ENCODE results near the gene CHIC1. TPM values are rescaled to one million over a fixed set of nuclear protein-coding genes. Genes with fewer than 3 reads are reported as not detected.
"Not testable (repeated sequence)": the region's sequence is repeated elsewhere in the genome, so short reads cannot be mapped to it uniquely, and the experiment has no call there.

Gene CHIC1
- total RNA-seq: 8.7 TPM
- long read RNA-seq, full-length matches to known transcripts: 2 of 3 reads
- long read RNA-seq, partial matches to known transcripts: 0 of 3 reads
- long read RNA-seq, other reads (novel, unspliced or antisense): 1 of 3 reads

- H3K27me3 ChIP-seq: no peaks in the 10 kb centered on the region
Observed at GRCh38 chrX:73562984-73563737, at the start of gene CHIC1. CHIC1 (plus strand) TSS chrX:73563197; CDS start chrX:73563285, 88 bp downstream.

DNA sequence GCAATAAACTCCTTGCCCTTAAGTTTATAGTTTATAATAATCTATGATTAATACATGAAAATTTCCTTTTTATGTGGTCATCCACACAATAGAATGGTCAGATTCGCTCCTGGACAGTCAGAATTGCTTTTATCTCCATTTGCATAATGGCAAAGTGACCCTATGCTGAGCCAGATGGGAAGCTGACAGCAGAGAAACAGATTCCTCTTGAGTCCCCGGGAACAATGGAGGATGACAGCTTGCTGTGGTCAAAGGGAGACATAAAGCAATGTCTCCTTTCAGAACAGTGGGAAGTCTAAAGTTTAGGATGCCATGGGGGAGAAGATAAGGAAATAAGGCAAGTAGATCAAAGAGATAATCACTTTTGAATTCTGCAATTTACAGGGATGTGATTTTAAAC lies 40.2 kb upstream of the CHIC1 start:
- H3K27me3 ChIP-seq; H3K4me1 ChIP-seq; H3K36me3 ChIP-seq; H3K4me3 ChIP-seq; ATAC-seq; DNase-seq; H3K27ac ChIP-seq; H3K9me3 ChIP-seq; intact Hi-C loops (cut with DNase I): not testable (repeated sequence)

More at GRCh38 chrX:73562984-73563737, at the start of gene CHIC1:
- intact Hi-C loops (cut with DNase I): no loop called here
- Histone ChIP-seq H3K4me1 (no peaks in the 10 kb centered on the region), H3K9me3 (no peaks in the 10 kb centered on the region), H3K36me3 (no peaks in the 10 kb centered on the region), H3K4me3 (peak within 1 kb of the TSS; percentile 63), H3K27ac (peak within 1 kb of the TSS; percentile 74)
- DNase-seq (peak; percentile 80), ATAC-seq (peak; percentile 91)
- no peak for TF ChIP-seq CTCF (IDR thresholded peaks at IDR 0.05)

DNA sequence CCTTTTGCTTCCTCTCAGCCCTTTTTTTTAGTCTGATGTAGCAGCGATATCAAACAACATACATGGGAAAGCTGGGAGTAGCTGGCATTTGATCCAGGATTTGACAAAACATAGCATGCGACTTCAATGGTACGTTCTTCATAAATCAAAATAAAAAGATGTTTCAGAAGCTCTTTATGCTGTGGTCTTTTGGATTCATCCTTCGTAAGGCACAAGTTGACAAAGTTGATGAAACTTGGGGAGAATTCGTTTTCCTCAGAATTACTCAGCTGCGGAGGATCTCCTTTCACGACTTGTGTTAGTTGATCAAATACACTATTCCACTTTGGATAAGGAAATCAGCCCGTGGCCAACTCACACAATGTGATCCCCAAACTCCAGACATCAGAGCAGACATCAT lies 38.1 kb upstream of the CHIC1 start:
- H3K9me3 ChIP-seq: no peaks in the 10 kb centered on the region
- ATAC-seq (no peak), DNase-seq (no peak)
- intact Hi-C loops (cut with DNase I): no loop called here
- H3K36me3 ChIP-seq: no peaks in the 10 kb centered on the region
- no peak for TF ChIP-seq CTCF (IDR thresholded peaks at IDR 0.05)
- H3K4me1 ChIP-seq: no peaks in the 10 kb centered on the region
- no peaks in the 10 kb centered on the region for H3K27me3 ChIP-seq
- no peak overlapping the region for H3K27ac ChIP-seq
- no peak overlapping the region for H3K4me3 ChIP-seq

GRCh38 chrX:73525928-73526690 lies 36.9 kb upstream of the CHIC1 start:
- ATAC-seq (no peak), DNase-seq (no peak)
- H3K36me3 ChIP-seq: no peaks in the 10 kb centered on the region
- no peak overlapping the region for H3K27ac ChIP-seq
- no peak for TF ChIP-seq CTCF (IDR thresholded peaks at IDR 0.05)
- H3K4me1 ChIP-seq: no peaks in the 10 kb centered on the region
- intact Hi-C loops (cut with DNase I): no loop called here
- no peaks in the 10 kb centered on the region for H3K27me3 ChIP-seq
- H3K9me3 ChIP-seq: no peaks in the 10 kb centered on the region
- H3K4me3 ChIP-seq: no peak overlapping the region

- H3K4me1 ChIP-seq; intact Hi-C loops (cut with DNase I); H3K4me3 ChIP-seq; ATAC-seq; DNase-seq; H3K27ac ChIP-seq; H3K9me3 ChIP-seq; H3K36me3 ChIP-seq; H3K27me3 ChIP-seq: not testable (repeated sequence)
Observed at GRCh38 chrX:73531655-73532054, 31.3 kb upstream of the CHIC1 start.

DNA sequence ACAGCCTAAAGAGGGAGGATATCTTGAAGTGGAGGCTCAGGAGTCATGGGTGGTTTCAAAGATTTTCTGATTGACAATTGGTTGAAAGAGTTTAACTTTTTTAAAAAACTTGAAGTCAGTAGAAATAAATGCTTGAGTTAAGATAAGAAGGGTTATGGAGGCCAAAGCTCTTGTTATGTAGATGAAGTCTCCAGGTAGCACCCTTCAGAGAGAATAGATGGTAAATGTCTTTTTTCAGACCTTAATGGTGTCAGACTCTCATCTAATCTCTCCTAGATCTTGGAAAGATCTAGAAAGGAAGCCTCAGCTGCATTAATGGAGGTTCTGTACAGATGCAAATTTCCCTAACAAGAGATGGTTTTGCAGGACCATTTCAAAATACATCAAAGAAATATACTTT lies 6.8 kb upstream of the CHIC1 start:
- TF ChIP-seq CTCF (IDR thresholded peaks at IDR 0.05): no peak
- ATAC-seq: no peak
- H3K36me3 ChIP-seq: no peaks in the 10 kb centered on the region
- no peaks in the 10 kb centered on the region for H3K27me3 ChIP-seq
- intact Hi-C loops (cut with DNase I): no loop called here
- H3K9me3 ChIP-seq: no peaks in the 10 kb centered on the region
- H3K4me3 ChIP-seq: no peak overlapping the region
- DNase-seq: no peak
- no peak overlapping the region for H3K27ac ChIP-seq
- no peaks in the 10 kb centered on the region for H3K4me1 ChIP-seq

Data from upper lobe of right lung (tissue), 1 donor.